ENCODE results near the gene STMN1. TPM values are rescaled to one million over a fixed set of nuclear protein-coding genes. Genes with fewer than 3 reads are reported as not detected.

Gene STMN1
- total and polyA plus RNA-seq, 3 donors from 2014 or later: 230 to 727 (median 393) TPM

GRCh38 chr1:25904943-25905679 lies 1.1 kb downstream of the STMN1 start:
- Histone ChIP-seq H3K27ac (peak overlapping the region; percentile 48 to 91), H3K4me3 (peak overlapping the region; percentile 82 to 83), H3K9me3 (no peaks in the 10 kb centered on the region), H3K4me1 (peaks cover 14% of the 10 kb centered on the region), H3K36me3 (ENCODE audit: low read depth, missing control alignments) (no peaks in the 10 kb centered on the region), H3K27me3 (no peaks in the 10 kb centered on the region)
- no peak for TF ChIP-seq POLR2A (IDR thresholded peaks at IDR 0.05)
- TF ChIP-seq CTCF (IDR thresholded peaks at IDR 0.05): no peak
- WGBS, 2 donors: 1 to 3% methylated on average over 16 to 34 of the region's 34 CpGs
- intact Hi-C loops (cut with DNase I; ENCODE audit: low total_unique reads): no loop called here
- peak; percentile 98 for DNase-seq

- Histone ChIP-seq H3K4me1 (peaks cover 21% of the 10 kb centered on the region), H3K4me3 (no peak overlapping the region), H3K27me3 (no peaks in the 10 kb centered on the region), H3K36me3 (ENCODE audit: low read depth, missing control alignments) (no peaks in the 10 kb centered on the region), H3K27ac (no peak overlapping the region), H3K9me3 (no peaks in the 10 kb centered on the region)
- 58 to 70% methylated on average over 3 of the region's 3 CpGs for WGBS, 2 donors
- no peak for DNase-seq
- no peak for TF ChIP-seq POLR2A (IDR thresholded peaks at IDR 0.05)
- no peak for TF ChIP-seq CTCF (IDR thresholded peaks at IDR 0.05)
- intact Hi-C loops (cut with DNase I; ENCODE audit: low total_unique reads): no loop called here
Measured at GRCh38 chr1:25903986-25904385, 2.2 kb downstream of the STMN1 start.

GRCh38 chr1:25902462-25902861 lies 3.8 kb downstream of the STMN1 start:
- no peaks in the 10 kb centered on the region for H3K36me3 ChIP-seq (ENCODE audit: low read depth, missing control alignments)

GRCh38 chr1:25900219-25900618 lies 6.0 kb downstream of the STMN1 start:
- H3K27ac ChIP-seq: peak overlapping the region; percentile 53 to 78
- H3K4me1 ChIP-seq: peaks cover 23% of the 10 kb centered on the region
- H3K9me3 ChIP-seq: no peaks in the 10 kb centered on the region
- 86 to 87% methylated on average over 5 of the region's 5 CpGs for WGBS, 2 donors
- H3K27me3 ChIP-seq: no peaks in the 10 kb centered on the region
- DNase-seq: peak; percentile 67
- intact Hi-C loops (cut with DNase I; ENCODE audit: low total_unique reads): no loop called here
- TF ChIP-seq CTCF (IDR thresholded peaks at IDR 0.05) (no peak), POLR2A (IDR thresholded peaks at IDR 0.05) (no peak)
- H3K36me3 ChIP-seq (ENCODE audit: low read depth, missing control alignments): no peaks in the 10 kb centered on the region
- H3K4me3 ChIP-seq: no peak overlapping the region

More at GRCh38 chr1:25902462-25902861, 3.8 kb downstream of the STMN1 start:
- WGBS, 2 donors: 77 to 86% methylated on average over 3 of the region's 3 CpGs
- Histone ChIP-seq H3K27ac (no peak overlapping the region), H3K9me3 (no peaks in the 10 kb centered on the region), H3K27me3 (no peaks in the 10 kb centered on the region), H3K4me1 (peaks cover 21% of the 10 kb centered on the region), H3K4me3 (no peak overlapping the region)
- TF ChIP-seq POLR2A (IDR thresholded peaks at IDR 0.05): no peak
- no peak for TF ChIP-seq CTCF (IDR thresholded peaks at IDR 0.05)
- intact Hi-C loops (cut with DNase I; ENCODE audit: low total_unique reads): no loop called here
- no peak for DNase-seq

GRCh38 chr1:25899792-25900191 lies 6.4 kb downstream of the STMN1 start:
- Histone ChIP-seq H3K4me1 (peaks cover 27% of the 10 kb centered on the region), H3K27me3 (no peaks in the 10 kb centered on the region), H3K27ac (peak overlapping the region; percentile 53 to 78), H3K9me3 (no peaks in the 10 kb centered on the region), H3K4me3 (no peak overlapping the region), H3K36me3 (ENCODE audit: low read depth, missing control alignments) (no peaks in the 10 kb centered on the region)
- intact Hi-C loops (cut with DNase I; ENCODE audit: low total_unique reads): loop anchor here (5.0 to 10.0 kb wide), 2 partner anchors 98 to 245 kb away; partner anchors contain the start of gene PAFAH2
- 73 to 79% methylated on average over 6 of the region's 6 CpGs for WGBS, 2 donors
- TF ChIP-seq POLR2A (IDR thresholded peaks at IDR 0.05) (no peak), CTCF (IDR thresholded peaks at IDR 0.05) (no peak)
- DNase-seq: no peak
